ENCODE measurements around the gene TENM3.

The TENM3 gene

GRCh38 chr4:182704948-182705347 is 461.7 kb downstream of the TENM3 start:
- DNase-seq = no peak

- no peak for DNase-seq
These were observed 462.2 kb downstream of the TENM3 start for GRCh38 chr4:182705389-182705788.

GRCh38 chr4:182711211-182711610 is 468.0 kb downstream of the TENM3 start:
- no peak for DNase-seq

- no peak for DNase-seq
These were observed 472.3 kb downstream of the TENM3 start for GRCh38 chr4:182715548-182715947.

GRCh38 chr4:182716192-182716591 is 473.0 kb downstream of the TENM3 start:
- no peak for DNase-seq

GRCh38 chr4:182717788-182718583 is 474.8 kb downstream of the TENM3 start:
- no peak for DNase-seq

- DNase-seq = no peak
These were observed 481.2 kb downstream of the TENM3 start for GRCh38 chr4:182724414-182724813.

- no peak for DNase-seq
These were observed 486.3 kb downstream of the TENM3 start for GRCh38 chr4:182729516-182729915.

GRCh38 chr4:182730791-182731190 is 487.6 kb downstream of the TENM3 start:
- no peak for DNase-seq

- no peak for DNase-seq
These were observed 493.0 kb downstream of the TENM3 start for GRCh38 chr4:182736207-182736606.

- no peak for DNase-seq
These were observed 495.3 kb downstream of the TENM3 start for GRCh38 chr4:182738283-182739047.

GRCh38 chr4:182740256-182740655 is 497.1 kb downstream of the TENM3 start:
- no peak for DNase-seq

- DNase-seq = no peak
These were observed 497.9 kb downstream of the TENM3 start for GRCh38 chr4:182741054-182741453.

GRCh38 chr4:182741914-182742313 is 498.7 kb downstream of the TENM3 start:
- no peak for DNase-seq

GRCh38 chr4:182743815-182744214 is 500.6 kb downstream of the TENM3 start:
- no peak for DNase-seq

GRCh38 chr4:182745237-182745636 is 502.0 kb downstream of the TENM3 start:
- no peak for DNase-seq

- no peak for DNase-seq
These were observed 503.7 kb downstream of the TENM3 start for GRCh38 chr4:182746876-182747275.

- DNase-seq = no peak
These were observed 505.1 kb downstream of the TENM3 start for GRCh38 chr4:182748283-182748682.

- DNase-seq = no peak
These were observed 505.7 kb downstream of the TENM3 start for GRCh38 chr4:182748949-182749348.

GRCh38 chr4:182749667-182750167 is 506.5 kb downstream of the TENM3 start:
- DNase-seq = no peak

- no peak for DNase-seq
These were observed 509.1 kb downstream of the TENM3 start for GRCh38 chr4:182752158-182752910.

GRCh38 chr4:182754895-182755294 is 511.7 kb downstream of the TENM3 start:
- DNase-seq = no peak

- no peak for DNase-seq
These were observed 513.0 kb downstream of the TENM3 start for GRCh38 chr4:182756161-182756690.

All from GF-D8 (cell line).